H1 (cell line): ENCODE data around the gene KRR1. TPM values are rescaled to one million over a fixed set of nuclear protein-coding genes. Genes with fewer than 3 reads are reported as not detected.

Experiments
- CTCF ChIA-PET: fragments of 300-600 bp; sonication (Branson Sonifier 250); formaldehyde crosslinking; loops from one replicate; lab custom pipeline; 2021; ENCODE audit not compliant: partially characterized antibody; lab: Charles Lee
- POLR2A ChIA-PET: fragments of 300-600 bp; sonication (Branson Sonifier 250); formaldehyde crosslinking; loops from one replicate; lab custom pipeline; 2021; ENCODE audit warnings: inconsistent platforms; ENCODE audit not compliant: partially characterized antibody; lab: Charles Lee
- DNase-seq, 2 experiments: peaks; one replicate each; pipeline versions ENCODE4 v3.0.0 to v3.0.0-alpha.2; 2010 to 2022; ENCODE audit warnings: low spot score in 2 of 2, low read depth in 1 of 2, mixed read lengths in 1 of 2
- FAIRE-seq: peaks from 2 replicates; lab custom pipeline; 2011; peaks lifted over from hg19 to GRCh38; lab: Jason Lieb, UNC
- H2AFZ ChIP-seq: 2 replicates; pipeline ENCODE4 v1.8.1; 2012; ENCODE audit warnings: low read length, inconsistent platforms
- H2AK5ac ChIP-seq: 2 replicates; pipeline ENCODE4 v1.6.1; 2013; ENCODE audit warnings: low read depth, low read length
- H2BK120ac ChIP-seq: replicated peaks from 2 replicates; pipeline ENCODE3; 2013; ENCODE audit warnings: low read depth, low read length, inconsistent platforms
- H2BK12ac ChIP-seq: 2 replicates; pipeline ENCODE4 v1.6.1; 2013; ENCODE audit warnings: low read depth, low read length
- H2BK15ac ChIP-seq: 2 replicates; pipeline ENCODE4 v1.6.1; 2013; ENCODE audit warnings: low read length
- H2BK20ac ChIP-seq: 2 replicates; pipeline ENCODE4 v1.6.1; 2013; ENCODE audit warnings: low read length
- H2BK5ac ChIP-seq: 2 replicates; pipeline ENCODE4 v1.6.1; 2013; ENCODE audit warnings: low read depth, low read length
- H3K14ac ChIP-seq: 2 replicates; pipeline ENCODE4 v1.6.1; 2013; ENCODE audit warnings: inconsistent platforms; ENCODE audit not compliant: insufficient read length
- H3K18ac ChIP-seq: 2 replicates; pipeline ENCODE4 v1.6.1; 2013; ENCODE audit warnings: low read length; ENCODE audit errors: extremely low read depth
- H3K23ac ChIP-seq: 2 replicates; pipeline ENCODE4 v1.6.1; 2013; ENCODE audit warnings: inconsistent platforms; ENCODE audit not compliant: insufficient read length
- H3K23me2 ChIP-seq: 2 replicates; pipeline ENCODE4 v1.6.1; 2013; ENCODE audit warnings: low read depth, low read length
- H3K27ac ChIP-seq: 2 replicates; pipeline ENCODE4 v1.6.1; 2011; ENCODE audit warnings: low read depth, low read length, inconsistent platforms
- H3K27me3 ChIP-seq, 4 experiments: replicated peaks in 1 of 4; 1 replicate in 1 of 4; 2 replicates in 3 of 4; pipeline versions ENCODE4 v1.6.1 to v1.8.1; 2011 to 2013; ENCODE audit warnings: low read length in 3 of 4, mild to moderate bottlenecking in 3 of 4, inconsistent platforms in 2 of 4, mixed read lengths in 2 of 4, moderate library complexity in 1 of 4; ENCODE audit not compliant: control insufficient read depth in 3 of 4, insufficient read depth in 3 of 4; ENCODE audit errors: extremely low read depth in 1 of 4
- H3K36me3 ChIP-seq, 4 experiments: 2 replicates each; pipeline versions ENCODE4 v1.6.1 to v1.8.1; 2011 to 2013; ENCODE audit warnings: mild to moderate bottlenecking in 4 of 4, low read length in 3 of 4, moderate library complexity in 2 of 4, control low read depth in 1 of 4, inconsistent platforms in 1 of 4; ENCODE audit not compliant: insufficient read depth in 4 of 4, control insufficient read depth in 2 of 4
- H3K4ac ChIP-seq: replicated peaks from 2 replicates; pipeline ENCODE3; 2013; ENCODE audit warnings: low read length, low read depth, mixed read lengths, inconsistent platforms; ENCODE audit not compliant: insufficient read length
- H3K4me1 ChIP-seq, 4 experiments: replicated peaks in 1 of 4; 1 replicate in 1 of 4; 2 replicates in 3 of 4; pipeline versions ENCODE4 v1.6.1 to v1.8.1; 2011 to 2013; ENCODE audit warnings: low read length in 3 of 4, inconsistent platforms in 2 of 4, mixed read lengths in 1 of 4; ENCODE audit not compliant: insufficient read depth in 4 of 4, control insufficient read depth in 3 of 4
- H3K4me2 ChIP-seq, 2 experiments: 2 replicates each; pipeline versions ENCODE4 v1.6.1 to v1.8.1; 2011 to 2013; ENCODE audit warnings: low read depth in 2 of 2, low read length in 2 of 2, control low read depth in 1 of 2, inconsistent platforms in 1 of 2, mild to moderate bottlenecking in 1 of 2; ENCODE audit not compliant: insufficient read depth in 1 of 2
- H3K4me3 ChIP-seq, 4 experiments: fragments of 200-600, 300-600 bp in 1 of 4; sonication (generic), shearing (Covaris generic), sonication (Bioruptor Twin) in 1 of 4; 2 replicates each; pipeline versions ENCODE4 v1.5.1 to v1.8.1; 2011 to 2016; ENCODE audit warnings: low read length in 4 of 4, low read depth in 3 of 4, control low read depth in 2 of 4, inconsistent platforms in 2 of 4, mild to moderate bottlenecking in 2 of 4, mixed read lengths in 1 of 4, moderate library complexity in 1 of 4; ENCODE audit not compliant: insufficient read depth in 2 of 4; ENCODE audit errors: extremely low read depth in 1 of 4
- H3K56ac ChIP-seq: replicated peaks from 2 replicates; pipeline ENCODE3; 2013; ENCODE audit warnings: low read depth, mild to moderate bottlenecking, mixed read lengths, low read length, inconsistent platforms; ENCODE audit not compliant: insufficient read length
- H3K79me1 ChIP-seq: 2 replicates; pipeline ENCODE4 v1.6.1; 2013; ENCODE audit warnings: low read depth, low read length, control low read depth
- H3K79me2 ChIP-seq, 2 experiments: 2 replicates each; pipeline versions ENCODE4 v1.6.1 to v1.8.1; 2012 to 2013; ENCODE audit warnings: low read length in 2 of 2, mild to moderate bottlenecking in 2 of 2, inconsistent platforms in 1 of 2; ENCODE audit not compliant: insufficient read depth in 2 of 2, control insufficient read depth in 1 of 2
- H3K9ac ChIP-seq, 4 experiments: replicated peaks in 1 of 4; 1 replicate in 1 of 4; 2 replicates in 3 of 4; pipeline versions ENCODE4 v1.6.1 to v1.8.1; 2011 to 2013; ENCODE audit warnings: low read depth in 3 of 4, low read length in 3 of 4, control low read depth in 2 of 4, mild to moderate bottlenecking in 2 of 4, moderate library complexity in 2 of 4, inconsistent platforms in 1 of 4; ENCODE audit errors: extremely low read depth in 1 of 4
- H3K9me3 ChIP-seq, 2 experiments: 2 replicates each; pipeline versions ENCODE4 v1.6.1 to v1.8.1; 2012 to 2013; ENCODE audit warnings: mild to moderate bottlenecking in 2 of 2, moderate library complexity in 2 of 2, control low read depth in 1 of 2, inconsistent platforms in 1 of 2, low read depth in 1 of 2, low read length in 1 of 2, mixed read lengths in 1 of 2; ENCODE audit not compliant: insufficient read depth in 2 of 2
- H4K20me1 ChIP-seq, 2 experiments: replicated peaks in 1 of 2; 2 replicates each; pipeline versions ENCODE3 to v1.8.1; 2011 to 2013; ENCODE audit warnings: inconsistent platforms in 2 of 2, low read length in 2 of 2, mild to moderate bottlenecking in 1 of 2; ENCODE audit not compliant: insufficient read depth in 2 of 2, control insufficient read depth in 1 of 2
- H4K5ac ChIP-seq: 2 replicates; pipeline ENCODE4 v1.6.1; 2013; ENCODE audit warnings: low read length, low read depth, mixed read lengths, inconsistent platforms; ENCODE audit not compliant: insufficient read length
- H4K8ac ChIP-seq: 2 replicates; pipeline ENCODE4 v1.8.0; 2013; ENCODE audit warnings: mild to moderate bottlenecking, moderate library complexity, low read length, inconsistent platforms; ENCODE audit not compliant: insufficient read depth; ENCODE audit errors: extremely low read depth
- H4K91ac ChIP-seq: replicated peaks from 2 replicates; pipeline ENCODE3; 2013; ENCODE audit warnings: low read length, mixed read lengths, inconsistent platforms; ENCODE audit not compliant: insufficient read length
- RFX5 ChIP-seq: IDR thresholded peaks from 2 replicates; pipeline ENCODE4 v1.6.1; 2011; ENCODE audit warnings: low read depth, low read length, improper control_type of control experiment, borderline replicate concordance
- YY1 ChIP-seq: IDR thresholded peaks from 2 replicates; pipeline ENCODE4 v1.6.1; 2011; ENCODE audit warnings: low read depth, mild to moderate bottlenecking, low read length
- WGBS, 2 experiments: shearing (Covaris generic) in 1 of 2; methylation state at CpG; one replicate each; pipeline versions ENCODE4 v1.1.6 to v1.1.7; 2013 to 2015; ENCODE audit warnings: low lambda C conversion rate in 2 of 2, mixed read lengths in 2 of 2, inconsistent platforms in 1 of 2, low coverage in 1 of 2, missing lambda C conversion rate in 1 of 2; ENCODE audit not compliant: insufficient replicate concordance in 2 of 2, insufficient coverage in 1 of 2, insufficient read length in 1 of 2; ENCODE audit errors: extremely low coverage in 1 of 2, missing lambda C conversion rate in 1 of 2; 5-methylcytosine and 5-hydroxymethylcytosine counted together
- polyA plus RNA-seq, 7 experiments: library from polyadenylated mRNA; depleted of rRNA in 3 of 7; stranded (reverse) in 5 of 7; unstranded in 2 of 7; fragments of >200 nt in 5 of 7; fragments of 200-250 nt in 2 of 7; gene quantifications; 1 replicate in 5 of 7; 2 replicates in 1 of 7; 4 replicates in 1 of 7; pipeline versions ENCODE4 v1.2.1 to v1.2.3, GENCODE V29; 2011 to 2013; ENCODE audit warnings: missing spikeins in 2 of 7, mixed read lengths in 2 of 7
- total RNA-seq: library from RNA; stranded (reverse); fragmentation: NEBNext Ultra II Directional; extraction: Animal tissue kit (Norgen Biotek cat#: 25700); gene quantifications from 2 replicates; pipeline ENCODE4 v1.2.1, GENCODE V29; 2021

KRR1 gene
- total and polyA plus RNA-seq, 2 of the 8 experiments (the other 6 are each of a cell fraction or from before 2014, with no cell fraction given) = 6.1 to 80.1 TPM

DNA sequence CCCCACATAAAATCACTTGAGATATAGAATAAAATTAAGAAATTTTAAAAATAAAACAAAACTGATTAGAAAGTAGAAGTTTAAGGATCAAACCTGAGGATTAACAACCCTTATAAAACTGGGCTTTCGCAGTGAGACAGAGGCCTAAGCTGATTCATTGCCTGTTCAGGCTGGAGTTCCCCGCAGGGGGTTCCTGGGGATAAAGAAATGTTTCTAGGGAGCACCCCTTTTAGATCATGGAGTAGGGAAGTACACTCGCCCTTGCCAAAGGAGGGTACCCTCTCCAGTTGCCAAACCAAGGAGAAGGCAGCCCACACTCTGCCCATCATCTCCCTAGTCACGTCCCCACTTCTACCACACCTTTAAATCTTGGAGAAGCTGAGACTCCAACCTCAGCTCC is 24.1 kb downstream of the KRR1 start:
- POLR2A ChIA-PET = interaction anchor here (1.3 kb wide), 1 partner anchor 16 kb away, joined by 3 read pairs; no protein-coding TSS in a partner anchor
- H4K20me1 ChIP-seq = no peaks in the 10 kb centered on the region

More for the DNA sequence above, 24.1 kb downstream of the KRR1 start:
- Histone ChIP-seq H3K56ac (no peak overlapping the region), H3K79me1 (no peaks in the 10 kb centered on the region), H3K9ac (no peak overlapping the region), H4K91ac (peak overlapping the region; percentile 59), H2BK15ac (no peak overlapping the region), H3K9me3 (no peaks in the 10 kb centered on the region), H3K4me2 (no peak overlapping the region), H3K23me2 (no peaks in the 10 kb centered on the region; the same call in 1 of the 2 replicates), H2BK5ac (peak overlapping the region; percentile 72; the same call in 1 of the 2 replicates), H2AFZ (no peak overlapping the region; the same call in 1 of the 2 replicates), H3K18ac (no peak overlapping the region), H3K4ac (no peak overlapping the region), H4K8ac (no peak overlapping the region), H3K79me2 (no peaks in the 10 kb centered on the region), H2BK20ac (no peak overlapping the region), H2BK12ac (no peak overlapping the region; the same call in 1 of the 2 replicates), H3K4me3 (no peak overlapping the region)
- 91% methylated on average over 3 of the region's 4 CpGs; no CpG with 5 or more reads in 1 of the 2 experiments for WGBS, 2 experiments
- FAIRE-seq = no peak
- DNase-seq = no peak
- TF ChIP-seq RFX5 (no peak), YY1 (no peak)
- TF ChIP-seq, all 59 proteins: peak for 0
- Histone ChIP-seq H3K23ac (no peak overlapping the region), H3K27ac (no peak overlapping the region), H3K4me1 (peaks cover 0 to 8% (median 5%) of the 10 kb centered on the region in 4 experiments; a peak in 4 of 7 replicates), H3K36me3 (no peaks in the 10 kb centered on the region), H4K5ac (no peak overlapping the region), H3K27me3 (no peaks in the 10 kb centered on the region), H3K14ac (no peak overlapping the region), H2AK5ac (no peak overlapping the region), H2BK120ac (no peak overlapping the region)
- CTCF ChIA-PET = interaction anchor here (0.6 to 4.0 kb wide), 8 partner anchors 8 to 968 kb away, joined by 3 to 21 read pairs (median 4); partner anchors contain the start of gene GLIPR1L2
